GM19328 (cell line): Measurements from ENCODE around the gene UCP3.

ENCODE experiments used
- ATAC-seq: cut with Tn5 transposase; IDR thresholded peaks from one replicate; pipeline ENCODE4 v1.9.1; 2021; ENCODE audit warnings: mild to moderate bottlenecking, moderate library complexity; ENCODE audit not compliant: unreplicated experiment

The UCP3 gene

GRCh38 chr11:74019104-74019738 lies 10.3 kb upstream of the UCP3 start:
- ATAC-seq: no peak

- ATAC-seq: no peak
These were observed 9.6 kb upstream of the UCP3 start for GRCh38 chr11:74018331-74019005.

DNA sequence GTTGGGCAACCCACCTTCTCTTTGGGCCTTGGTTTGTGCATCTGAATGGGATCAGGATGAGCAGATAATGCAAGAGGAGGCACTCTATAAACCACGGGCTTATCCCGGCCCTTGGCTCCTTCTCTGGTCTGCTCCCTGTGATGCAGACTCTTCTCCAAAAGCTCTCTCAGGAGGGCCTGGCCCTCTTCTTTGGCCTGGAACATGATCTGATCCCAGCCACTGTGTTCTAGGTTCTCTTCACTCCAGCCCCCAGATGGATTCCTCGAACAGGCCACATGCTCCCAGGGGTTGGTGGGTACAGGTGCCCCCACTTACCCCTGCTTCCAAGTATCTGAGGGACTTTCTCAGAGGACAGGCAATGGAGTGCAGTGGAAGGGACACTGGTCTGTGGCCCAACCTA lies 8.7 kb upstream of the UCP3 start:
- no peak for ATAC-seq

DNA sequence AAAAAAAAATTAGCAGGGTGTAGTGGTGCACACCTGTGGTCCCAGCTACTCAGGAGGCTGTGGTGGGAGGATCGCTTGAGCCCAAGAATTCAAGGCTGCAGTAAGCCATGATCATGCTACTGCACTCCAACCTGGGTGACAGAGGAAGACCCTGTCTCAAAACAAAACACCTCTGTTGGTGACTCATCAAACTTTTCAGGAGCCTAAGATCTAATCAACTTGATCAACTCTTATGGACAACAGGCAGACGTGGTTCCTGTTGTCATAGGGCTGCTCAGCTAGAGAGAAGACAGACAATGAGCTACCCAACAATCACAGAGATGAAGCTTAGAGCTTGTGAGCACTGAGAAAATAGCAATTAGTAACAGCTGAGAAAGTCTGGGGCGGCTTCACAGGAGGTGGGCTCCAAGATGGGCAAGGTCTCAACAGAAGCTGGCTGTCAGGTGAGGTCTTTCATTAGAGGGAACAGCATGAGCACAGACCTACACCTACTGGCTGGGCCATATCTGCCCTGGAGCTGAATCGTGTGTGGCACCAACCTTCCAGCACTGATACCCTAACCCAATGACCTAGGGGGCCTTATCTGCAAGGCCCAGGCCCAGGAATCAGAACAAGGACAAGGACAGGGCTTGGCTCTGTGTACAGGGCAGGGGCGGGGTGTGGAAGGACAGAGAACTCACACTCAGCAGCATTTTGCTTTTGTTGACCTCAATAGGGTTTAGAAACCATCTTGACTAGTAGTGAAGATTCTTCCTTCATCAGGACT lies 7.2 kb upstream of the UCP3 start:
- ATAC-seq: no peak

- ATAC-seq: no peak
These were observed 6.0 kb upstream of the UCP3 start for GRCh38 chr11:74014880-74015279.

- no peak for ATAC-seq
These were observed 4.3 kb upstream of the UCP3 start for GRCh38 chr11:74013141-74013540.

DNA sequence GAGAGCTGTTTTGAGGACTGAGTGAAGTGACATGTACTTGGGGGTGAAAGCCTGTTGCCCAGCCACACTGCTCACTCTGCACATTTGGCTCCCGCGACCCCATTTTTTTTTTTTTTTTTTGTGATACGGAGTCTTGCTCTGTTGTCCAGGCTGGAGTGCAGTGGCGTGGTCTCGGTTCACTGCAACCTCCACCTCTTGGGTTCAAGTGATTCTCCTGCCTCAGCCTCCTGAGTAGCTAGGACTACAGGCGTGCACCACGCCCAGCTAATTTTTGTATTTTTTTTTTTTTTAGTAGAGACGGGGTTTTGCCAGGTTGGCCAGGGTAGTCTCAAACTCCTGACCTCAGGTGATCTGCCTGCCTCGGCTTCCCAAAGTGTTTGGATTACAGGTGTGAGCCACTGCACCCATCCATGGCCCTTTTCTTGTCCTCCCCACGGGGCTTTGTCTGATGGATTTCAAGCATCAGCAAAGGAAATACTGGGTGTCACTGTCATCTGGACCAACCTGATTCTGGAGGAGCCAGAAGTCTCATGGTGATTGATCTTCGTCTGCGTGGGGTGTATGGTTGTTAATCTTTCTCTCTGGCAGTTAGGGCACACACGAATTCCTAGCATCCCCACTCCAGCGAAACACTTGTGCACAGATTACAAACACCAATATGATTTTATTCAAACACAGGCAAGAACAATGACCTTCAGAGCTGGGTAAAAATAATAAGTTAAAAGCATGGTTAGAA lies 3.4 kb upstream of the UCP3 start:
- no peak for ATAC-seq

DNA sequence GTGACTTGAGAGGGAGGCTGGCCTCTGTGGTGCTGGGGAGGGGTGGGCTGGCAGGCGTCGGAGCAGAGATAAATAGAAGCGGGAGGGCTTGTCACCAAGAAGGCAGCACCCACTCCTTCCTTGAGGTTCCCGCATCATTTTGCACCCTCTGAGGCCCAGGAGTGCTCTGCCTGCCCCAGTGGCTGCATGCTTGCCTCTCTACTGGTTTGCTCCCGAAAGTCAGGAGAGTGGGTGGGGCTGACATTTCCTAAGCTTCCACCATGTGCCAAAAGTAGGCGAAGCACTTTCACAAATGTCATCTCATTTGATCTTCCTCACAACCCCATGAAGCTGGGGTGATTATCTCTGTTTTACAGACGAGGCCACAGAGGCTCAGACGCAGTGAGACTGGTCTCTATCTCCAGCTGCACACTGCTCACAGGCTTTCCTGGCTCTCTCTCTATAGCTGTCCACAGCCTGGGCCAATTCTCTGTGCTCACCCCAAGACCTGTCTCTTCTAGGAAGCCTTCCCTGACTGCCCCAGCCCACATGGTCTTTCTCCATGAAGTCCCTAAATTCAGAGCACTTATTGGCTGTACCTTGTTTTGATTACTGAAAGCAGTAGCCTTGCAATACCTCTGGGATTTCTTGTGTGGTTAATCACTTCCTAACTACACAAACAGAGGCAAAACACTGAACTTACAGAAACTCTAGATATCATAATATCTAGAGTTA lies 2.6 kb upstream of the UCP3 start:
- ATAC-seq: no peak

DNA sequence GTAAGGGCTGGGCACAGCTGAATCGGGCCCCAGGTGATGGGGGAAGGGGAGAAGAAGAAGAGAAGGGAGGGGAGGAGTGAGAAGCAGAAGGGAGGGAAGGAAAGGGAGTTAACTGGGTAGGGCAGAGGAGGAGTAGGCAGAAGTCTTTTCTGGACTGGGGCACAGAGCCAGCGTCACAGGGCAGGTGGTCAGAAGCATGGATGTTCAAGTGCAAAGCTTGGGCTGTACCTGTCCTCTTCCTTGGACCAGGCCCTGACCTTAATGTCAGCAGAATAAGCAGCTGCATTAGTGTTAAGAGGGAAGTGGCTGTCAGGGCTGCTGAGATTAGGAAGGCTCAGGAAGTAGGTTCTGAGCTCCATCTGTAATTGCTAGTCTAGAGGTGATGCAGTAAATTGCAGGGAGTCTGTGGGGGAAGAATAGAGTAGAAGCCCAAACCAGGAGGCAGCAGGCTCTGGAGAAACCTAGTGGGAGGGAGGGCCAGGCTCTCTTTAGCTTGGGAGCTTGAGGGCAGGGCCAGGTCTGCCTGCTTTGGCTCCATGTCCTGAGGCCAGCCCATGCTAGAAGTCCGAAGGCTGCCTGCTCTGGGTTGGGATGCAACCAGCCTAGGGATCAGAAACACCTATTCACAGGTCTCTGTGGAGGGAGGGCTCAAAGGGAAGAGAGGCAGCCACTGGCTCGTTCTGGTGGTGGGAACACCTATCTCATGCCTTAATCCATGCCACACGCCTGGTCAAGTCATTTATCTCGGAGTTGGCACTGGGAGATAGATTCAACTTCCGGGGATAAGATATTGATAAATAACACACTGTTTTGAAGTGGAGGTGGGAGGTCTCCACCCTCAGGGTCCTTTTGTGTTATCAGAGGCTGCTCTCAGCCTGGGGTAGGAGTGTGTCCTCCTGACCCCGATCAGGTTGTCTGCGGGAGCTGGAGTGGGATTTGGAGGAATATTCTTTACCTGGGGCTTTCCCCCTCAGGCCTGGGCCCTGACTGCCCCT lies 1.7 kb upstream of the UCP3 start:
- ATAC-seq: no peak

DNA sequence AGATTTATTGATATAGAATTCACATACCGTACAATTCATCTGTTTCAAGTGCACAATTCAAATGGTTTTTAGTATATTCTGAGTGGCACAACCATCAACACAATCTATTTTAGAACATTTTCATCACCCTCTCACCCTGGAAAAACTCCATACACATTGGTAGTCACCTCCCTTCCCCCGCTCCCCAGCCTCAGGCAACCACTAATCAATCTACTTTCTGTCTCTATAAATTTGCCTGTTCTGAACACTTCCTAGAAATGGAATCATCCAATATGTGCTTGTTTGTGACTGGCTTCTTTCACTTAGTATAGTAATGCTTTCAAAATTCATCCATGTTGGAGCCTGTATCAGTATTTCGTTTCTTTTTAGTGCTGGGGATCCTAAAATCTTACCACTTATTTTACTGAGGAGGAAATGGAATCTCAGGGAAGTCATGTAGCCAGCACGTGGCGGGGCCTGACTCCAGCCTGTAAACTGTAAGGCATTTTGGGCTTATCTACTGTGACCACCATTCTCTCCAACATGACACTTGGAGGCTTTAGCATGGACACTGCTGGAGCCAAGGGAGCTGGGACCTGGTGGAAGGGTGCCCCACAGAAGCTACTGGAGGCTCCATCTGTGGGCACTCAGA lies 905 bp upstream of the UCP3 start:
- ATAC-seq: no peak

DNA sequence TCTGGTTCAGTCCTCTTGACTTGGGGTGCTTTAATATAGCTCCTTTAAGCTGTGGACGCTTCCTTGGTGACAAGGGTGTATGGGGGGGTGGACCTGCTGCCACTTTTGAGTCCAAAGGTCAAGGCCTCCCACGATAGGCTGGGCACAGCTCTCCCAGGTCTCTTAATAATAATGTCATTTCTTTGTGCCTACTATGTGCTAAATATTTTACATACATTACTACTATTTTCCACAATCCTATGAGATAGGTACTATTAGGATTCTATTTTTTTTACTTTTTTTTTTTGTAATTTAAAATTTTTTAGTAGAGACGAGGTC lies 304 bp upstream of the UCP3 start:
- no peak for ATAC-seq

DNA sequence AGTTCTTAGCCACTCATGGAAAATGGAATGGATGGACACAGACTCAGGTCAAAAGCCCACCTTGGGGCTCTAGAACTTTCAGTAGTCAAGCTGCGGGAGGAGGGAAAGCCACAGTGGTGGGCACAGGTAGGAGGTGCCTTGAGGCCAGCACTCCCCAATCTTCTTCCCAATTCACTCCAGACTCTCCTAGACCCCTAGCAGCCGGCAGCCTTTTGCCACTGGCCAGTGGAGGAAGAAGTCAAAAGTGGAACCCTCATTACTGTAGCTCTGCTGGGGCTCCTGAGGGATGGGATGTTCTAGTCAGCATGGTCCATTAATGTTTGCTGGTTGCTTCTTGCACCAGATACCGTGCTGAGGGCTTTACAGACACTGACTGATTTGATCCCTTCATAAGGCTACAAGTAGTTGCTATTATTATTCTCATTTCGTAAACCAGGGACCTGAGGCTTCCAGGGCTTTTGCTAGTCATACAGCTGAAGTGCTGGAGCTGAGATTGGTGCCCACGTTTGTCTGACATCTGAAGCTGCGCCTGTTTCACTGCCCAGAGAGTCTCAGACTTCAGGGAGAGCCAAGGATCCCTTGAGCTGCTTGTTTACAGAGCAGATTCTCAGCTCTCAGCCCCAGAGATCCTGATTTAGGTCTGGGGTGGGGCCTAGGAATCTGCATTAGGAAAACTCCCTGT lies 1.1 kb downstream of the UCP3 start:
- no peak for ATAC-seq

- no peak for ATAC-seq
These were observed 2.1 kb downstream of the UCP3 start for GRCh38 chr11:74006743-74007304.

DNA sequence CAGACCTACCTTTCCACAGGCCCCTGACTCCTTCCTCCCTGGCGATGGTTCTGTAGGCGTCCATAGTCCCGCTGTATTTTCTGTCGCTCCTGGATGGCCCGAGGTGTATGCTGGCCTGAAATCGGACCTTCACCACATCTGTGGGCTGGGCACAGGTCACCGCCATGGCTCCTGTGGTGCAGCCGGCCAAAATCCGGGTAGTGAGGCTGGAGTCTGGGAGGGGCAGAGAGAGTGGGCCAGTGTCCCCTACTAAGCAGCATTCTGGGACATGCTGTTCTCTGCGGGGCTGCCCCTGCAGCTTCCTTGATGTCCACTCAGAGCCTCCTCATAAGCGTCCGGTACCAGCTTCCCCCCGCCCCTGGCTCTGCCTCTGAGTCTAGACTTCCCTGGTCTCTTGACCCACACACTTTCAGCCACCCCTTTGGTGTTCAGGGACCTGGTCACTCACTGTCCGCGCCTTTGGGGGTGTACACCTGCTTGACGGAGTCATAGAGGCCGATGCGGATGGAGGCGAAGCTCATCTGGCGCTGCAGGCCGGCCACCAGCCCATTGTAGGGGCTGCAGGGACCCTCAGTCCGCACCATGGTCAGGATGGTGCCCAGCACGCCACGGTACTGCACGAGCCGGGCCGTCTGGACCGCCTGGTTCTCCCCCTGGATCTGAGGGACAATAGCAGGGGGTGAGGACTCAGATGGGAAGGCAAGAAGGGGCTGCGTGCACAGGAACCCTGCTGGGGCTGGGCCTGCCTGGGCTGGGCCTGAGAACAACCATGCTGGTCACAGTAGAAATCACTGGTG lies 3.0 kb downstream of the UCP3 start:
- ATAC-seq: no peak

- ATAC-seq: no peak
These were observed 3.9 kb downstream of the UCP3 start for GRCh38 chr11:74004759-74005615.

GRCh38 chr11:74004046-74004695 lies 4.7 kb downstream of the UCP3 start:
- ATAC-seq: no peak
